Measurements from ENCODE around the gene RNF224.
"Not testable (repeated sequence)": the region's sequence is repeated elsewhere in the genome, so short reads cannot be mapped to it uniquely, and the experiment has no call there.

The RNF224 gene

DNA sequence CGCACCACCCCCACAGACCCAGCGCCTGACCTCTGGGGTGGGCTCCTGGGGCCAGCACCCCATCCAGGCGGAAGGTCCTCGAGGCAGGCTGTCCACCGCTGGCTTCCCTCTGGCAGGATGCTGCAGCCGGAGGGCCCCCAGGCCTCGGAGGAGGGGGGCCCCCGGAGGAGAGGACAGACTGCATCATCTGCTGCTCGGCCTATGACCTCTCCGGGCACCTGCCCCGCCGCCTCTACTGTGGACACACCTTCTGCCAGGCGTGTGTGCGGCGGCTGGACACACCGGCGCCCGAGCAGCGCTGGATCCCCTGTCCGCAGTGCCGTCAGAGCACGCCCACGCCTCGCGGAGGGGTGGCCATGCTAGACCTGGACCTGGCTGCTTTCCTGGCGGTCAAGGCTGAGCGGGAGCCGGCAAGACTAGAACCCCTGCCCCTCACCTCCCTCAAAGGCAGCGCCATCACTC, 1.2 kb downstream of the RNF224 start:
- DNase-seq (ENCODE audit: low read depth) = no peak

DNA sequence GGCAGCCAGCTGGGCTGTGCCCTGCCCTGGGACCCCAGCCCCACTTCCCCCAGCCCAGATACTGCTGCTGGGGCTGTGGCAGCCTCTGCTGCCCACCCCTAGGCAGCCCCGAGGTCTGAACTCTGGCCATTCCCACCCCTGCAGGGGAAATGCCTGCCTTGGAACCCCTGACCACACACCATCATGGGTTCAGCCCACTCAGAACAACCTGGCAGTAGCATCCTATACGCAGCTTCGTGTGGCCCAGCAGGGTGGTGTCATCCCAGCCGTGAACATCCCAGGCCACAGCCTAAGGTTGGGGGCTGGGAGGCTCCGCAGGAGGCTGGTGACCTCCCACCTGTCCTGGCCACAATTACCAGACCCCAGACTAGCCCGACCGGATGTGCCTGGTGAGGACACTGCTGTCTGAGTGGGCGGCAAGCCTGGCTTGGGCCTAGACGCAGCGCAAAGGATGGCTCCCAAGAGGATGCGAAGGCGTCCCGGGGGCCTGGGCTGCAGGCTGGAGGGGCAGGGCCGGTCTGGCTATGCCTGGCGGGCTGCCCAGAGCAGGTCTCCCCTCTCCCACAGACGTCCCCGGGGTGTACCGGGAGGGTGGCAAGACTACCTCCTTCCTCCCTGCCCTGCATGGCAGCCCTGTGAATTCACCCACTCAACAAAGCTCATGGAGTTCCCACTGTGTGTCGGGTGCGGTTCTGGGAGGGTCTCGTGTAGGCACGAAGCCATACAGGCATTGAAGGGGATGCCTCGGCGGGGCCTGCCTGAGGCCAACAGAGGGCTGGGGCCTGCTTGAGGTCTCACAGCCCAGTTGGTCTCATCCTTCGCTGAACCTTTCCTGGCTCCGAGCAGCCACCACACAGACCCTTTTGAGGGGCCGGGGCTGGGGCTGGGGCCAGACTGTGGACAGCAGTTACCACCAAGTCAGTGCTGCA, 1.9 kb downstream of the RNF224 start:
- DNase-seq (ENCODE audit: low read depth) = no peak

DNA sequence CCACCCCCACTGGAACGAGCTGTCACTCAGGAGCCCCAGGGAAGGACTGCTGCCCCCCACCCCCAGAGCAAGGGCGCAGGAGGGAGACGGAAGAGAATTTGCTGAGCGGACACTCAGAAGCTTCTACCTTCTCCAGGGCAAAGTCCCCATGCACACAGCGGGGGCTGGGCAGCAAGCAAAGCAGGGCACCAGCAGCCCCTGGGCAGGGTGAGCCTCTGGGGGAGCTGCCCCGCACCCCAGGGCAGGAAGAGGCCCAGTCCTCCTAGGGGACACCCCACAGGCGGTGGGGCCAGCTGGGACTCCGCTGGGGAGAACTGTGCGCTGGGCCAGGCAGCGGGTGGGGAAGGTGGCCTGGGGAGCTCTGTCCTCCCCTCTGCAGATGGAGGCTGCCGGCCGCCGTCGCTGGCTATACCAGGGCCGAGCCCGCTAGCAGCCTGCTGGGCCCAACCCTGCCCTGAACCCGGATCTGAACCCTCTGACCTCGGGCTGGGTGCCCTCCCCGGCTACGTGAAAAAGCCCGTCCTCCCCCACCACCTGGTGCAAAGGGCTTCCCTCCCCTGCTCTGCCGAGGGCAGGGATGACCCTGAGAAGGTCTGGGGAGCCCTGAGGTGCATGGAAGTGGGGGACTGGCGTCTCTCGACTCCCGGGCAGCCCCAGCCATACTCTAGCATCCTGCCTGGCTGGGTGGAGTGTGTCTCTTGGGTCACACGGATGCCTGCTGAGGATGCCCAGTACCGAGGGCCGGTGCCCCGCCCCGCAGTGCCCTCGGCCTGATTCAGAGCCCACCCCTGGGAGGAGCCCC, 2.8 kb downstream of the RNF224 start:
- DNase-seq (ENCODE audit: low read depth) = no peak

DNA sequence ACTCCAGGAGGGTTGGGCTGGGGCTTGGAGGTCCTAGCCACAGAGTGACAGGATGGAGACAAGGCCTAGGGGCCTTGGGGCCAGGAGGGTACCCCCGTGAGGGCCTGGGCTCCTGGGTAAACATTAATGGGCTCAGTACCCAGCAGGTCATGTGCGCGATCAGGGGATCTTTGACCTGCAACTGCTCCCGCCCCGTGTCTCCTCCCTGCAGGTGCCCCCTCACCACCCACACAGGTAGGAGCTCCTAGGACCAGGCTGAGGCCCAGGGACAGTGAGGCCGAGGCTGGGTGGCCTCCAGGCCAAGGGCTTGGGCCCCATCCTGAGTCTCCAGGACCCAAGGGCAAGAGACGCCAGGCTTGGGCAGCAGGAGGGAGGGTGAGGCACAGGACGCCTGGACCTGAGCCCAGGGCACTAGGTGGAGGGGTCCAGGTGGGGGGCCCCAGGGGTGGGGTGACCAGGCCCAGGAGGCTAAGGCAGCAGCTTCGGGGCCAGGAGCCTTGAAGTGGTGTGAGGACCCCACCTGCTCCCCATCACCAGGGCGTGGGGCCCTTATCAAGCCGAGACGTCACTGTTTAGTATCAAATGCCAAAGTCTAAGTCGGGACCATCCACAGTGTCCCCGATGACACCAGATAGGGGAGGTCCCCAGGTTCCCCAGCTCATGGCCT, 3.5 kb downstream of the RNF224 start, which contains the start of gene SLC34A3:
Gene SLC34A3 (plus strand): TSS at position 197 of the 667 bp plus-strand sequence. CDS start 802 bp downstream, outside the sequence.
- no peak for DNase-seq (ENCODE audit: low read depth)

DNA sequence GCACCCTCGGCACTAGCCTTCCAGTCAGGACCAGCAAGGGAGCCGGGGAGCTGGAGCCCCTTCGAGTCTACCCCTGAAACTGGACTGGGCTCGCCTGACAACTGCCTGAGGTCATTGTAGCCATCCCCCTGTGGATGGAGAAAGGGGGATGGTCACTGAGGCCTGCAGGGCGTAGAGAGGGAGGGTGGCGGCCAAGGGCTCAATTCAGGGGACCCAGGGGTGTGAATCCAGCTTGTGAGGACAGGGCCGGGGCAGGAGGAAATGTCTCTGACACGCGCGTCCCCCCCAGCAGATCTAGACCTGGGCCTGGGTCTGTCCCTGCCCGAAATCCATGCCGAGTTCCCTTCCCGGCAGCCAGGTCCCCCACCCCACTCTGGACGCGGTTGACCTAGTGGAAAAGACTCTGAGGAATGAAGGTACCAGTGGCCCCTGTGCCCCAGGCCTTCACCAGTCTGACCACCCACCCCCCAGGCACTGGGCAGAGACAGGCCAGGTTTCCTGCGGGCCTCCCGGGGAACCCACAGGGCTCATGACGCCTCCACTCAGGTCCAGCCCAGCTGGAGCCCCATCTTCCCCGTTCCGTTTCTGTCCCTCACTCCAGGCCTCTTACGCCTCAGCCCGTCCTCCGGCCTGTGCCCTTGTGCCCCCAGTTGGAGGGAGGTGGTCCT, 4.2 kb downstream of the RNF224 start:
- no peak for DNase-seq (ENCODE audit: low read depth)

DNA sequence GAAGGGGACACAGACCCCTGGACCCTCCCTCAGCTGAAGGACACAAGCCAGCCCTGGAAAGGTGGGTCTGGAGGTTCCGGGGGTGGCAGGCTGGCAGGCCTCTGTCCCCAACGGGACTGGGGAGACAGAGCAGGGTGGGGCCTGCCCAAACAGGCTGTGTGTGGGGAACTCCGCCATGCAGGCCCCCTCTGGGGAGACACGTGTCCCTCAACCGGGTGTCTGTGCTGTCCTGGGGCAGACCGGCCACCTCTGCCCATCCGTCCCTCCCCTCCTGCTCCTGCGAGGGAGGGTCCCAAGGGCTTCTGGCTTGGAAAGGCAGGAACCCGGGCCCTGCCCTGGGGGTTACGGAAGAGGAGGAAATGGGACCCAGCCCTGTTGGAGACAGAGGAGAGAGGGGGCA, 4.8 kb downstream of the RNF224 start:
- no peak for DNase-seq (ENCODE audit: low read depth)

DNA sequence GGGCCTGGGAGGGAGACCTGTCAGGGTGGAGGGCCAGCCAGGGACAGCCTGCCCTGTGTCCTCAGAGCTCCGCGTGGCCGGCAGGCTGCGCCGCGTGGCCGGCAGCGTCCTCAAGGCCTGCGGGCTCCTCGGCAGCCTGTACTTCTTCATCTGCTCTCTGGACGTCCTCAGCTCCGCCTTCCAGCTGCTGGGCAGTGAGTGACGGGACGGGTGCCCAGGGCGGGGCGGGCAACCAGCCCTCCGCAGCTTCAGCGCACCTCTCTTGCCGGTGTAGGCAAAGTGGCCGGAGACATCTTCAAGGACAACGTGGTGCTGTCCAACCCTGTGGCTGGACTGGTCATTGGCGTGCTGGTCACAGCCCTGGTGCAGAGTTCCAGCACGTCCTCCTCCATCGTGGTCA, 5.2 kb downstream of the RNF224 start:
- DNase-seq (ENCODE audit: low read depth) = no peak

DNA sequence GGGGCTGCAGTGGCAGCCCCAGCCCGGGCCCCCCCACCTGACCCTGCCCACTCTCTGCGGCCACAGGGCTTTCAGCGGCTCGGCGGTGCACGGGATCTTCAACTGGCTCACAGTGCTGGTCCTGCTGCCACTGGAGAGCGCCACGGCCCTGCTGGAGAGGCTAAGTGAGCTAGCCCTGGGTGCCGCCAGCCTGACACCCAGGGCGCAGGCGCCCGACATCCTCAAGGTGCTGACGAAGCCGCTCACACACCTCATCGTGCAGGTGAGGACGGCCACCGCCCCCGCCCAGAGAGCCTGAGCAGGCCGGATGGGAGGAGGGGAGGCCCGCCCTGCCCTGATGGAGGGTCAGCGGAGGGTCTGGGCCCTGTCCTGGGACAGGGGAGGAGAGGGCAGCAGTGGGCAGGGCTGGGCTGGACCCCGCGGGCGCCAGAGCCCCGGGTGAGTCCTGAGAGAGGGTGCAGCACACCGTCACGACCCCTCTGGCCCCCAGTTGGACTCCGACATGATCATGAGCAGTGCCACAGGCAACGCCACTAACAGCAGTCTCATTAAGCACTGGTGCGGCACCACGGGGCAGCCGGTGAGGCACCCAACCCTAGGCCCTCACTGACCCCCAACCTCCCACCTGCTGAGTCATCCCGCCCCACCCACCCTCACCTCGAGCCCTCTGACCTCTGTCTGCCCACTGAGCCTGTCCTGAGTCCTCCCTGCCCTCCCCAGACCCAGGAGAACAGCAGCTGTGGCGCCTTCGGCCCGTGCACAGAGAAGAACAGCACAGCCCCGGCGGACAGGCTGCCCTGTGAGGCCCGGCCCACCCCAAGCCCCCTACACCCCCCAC, 6.1 kb downstream of the RNF224 start:
- DNase-seq (ENCODE audit: low read depth) = no peak

DNA sequence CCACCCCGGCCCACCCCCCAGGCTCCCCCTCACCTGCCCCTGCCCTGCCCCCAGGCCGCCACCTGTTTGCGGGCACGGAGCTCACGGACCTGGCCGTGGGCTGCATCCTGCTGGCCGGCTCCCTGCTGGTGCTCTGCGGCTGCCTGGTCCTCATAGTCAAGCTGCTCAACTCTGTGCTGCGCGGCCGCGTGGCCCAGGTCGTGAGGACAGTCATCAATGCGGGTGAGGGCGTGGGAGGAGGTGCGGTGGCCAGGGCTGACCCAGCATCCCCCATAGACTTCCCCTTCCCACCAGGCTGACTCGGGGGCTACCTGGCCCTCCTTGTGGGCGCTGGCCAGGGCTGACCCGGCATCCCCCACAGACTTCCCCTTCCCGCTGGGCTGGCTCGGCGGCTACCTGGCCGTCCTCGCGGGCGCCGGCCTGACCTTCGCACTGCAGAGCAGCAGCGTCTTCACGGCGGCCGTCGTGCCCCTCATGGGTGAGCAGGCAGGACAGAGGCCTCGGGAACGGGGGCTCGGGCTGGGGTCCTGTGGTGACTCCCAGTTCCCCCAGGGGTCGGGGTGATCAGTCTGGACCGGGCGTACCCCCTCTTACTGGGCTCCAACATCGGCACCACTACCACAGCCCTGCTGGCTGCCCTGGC, 6.9 kb downstream of the RNF224 start:
- DNase-seq (ENCODE audit: low read depth) = no peak

DNA sequence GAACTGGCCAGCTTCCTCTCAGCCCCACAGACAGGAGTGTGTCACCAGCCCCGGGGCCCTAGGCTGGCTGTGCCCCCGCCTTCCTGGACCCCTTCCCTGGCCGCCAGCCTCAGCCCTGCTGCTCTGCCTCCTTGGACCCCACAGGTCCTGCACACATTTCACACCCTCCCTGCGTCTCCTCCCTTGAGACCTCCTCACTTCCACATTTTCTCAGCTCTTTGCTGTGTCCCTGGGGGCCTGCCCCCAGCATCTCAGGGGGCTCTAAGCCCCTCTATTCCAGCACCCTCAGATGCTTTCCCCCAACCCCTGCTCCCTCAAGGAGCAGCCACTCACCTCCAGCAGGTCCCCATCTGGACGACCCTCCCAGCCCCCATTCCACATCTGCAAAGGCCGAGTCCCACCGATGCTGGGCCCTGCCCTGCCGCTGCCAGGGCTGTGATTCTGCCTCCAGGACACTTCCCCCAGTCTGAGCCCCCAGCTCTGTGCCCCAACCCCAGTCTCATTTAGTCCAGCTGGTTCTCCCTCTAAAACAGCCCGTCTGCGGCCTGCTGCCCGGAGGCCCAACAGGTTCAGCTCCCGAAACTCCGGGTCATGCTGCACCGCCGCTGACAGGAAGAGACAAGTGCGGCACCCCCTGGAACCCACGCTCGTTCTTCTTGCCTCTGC, 7.6 kb downstream of the RNF224 start:
- no peak for DNase-seq (ENCODE audit: low read depth)

DNA sequence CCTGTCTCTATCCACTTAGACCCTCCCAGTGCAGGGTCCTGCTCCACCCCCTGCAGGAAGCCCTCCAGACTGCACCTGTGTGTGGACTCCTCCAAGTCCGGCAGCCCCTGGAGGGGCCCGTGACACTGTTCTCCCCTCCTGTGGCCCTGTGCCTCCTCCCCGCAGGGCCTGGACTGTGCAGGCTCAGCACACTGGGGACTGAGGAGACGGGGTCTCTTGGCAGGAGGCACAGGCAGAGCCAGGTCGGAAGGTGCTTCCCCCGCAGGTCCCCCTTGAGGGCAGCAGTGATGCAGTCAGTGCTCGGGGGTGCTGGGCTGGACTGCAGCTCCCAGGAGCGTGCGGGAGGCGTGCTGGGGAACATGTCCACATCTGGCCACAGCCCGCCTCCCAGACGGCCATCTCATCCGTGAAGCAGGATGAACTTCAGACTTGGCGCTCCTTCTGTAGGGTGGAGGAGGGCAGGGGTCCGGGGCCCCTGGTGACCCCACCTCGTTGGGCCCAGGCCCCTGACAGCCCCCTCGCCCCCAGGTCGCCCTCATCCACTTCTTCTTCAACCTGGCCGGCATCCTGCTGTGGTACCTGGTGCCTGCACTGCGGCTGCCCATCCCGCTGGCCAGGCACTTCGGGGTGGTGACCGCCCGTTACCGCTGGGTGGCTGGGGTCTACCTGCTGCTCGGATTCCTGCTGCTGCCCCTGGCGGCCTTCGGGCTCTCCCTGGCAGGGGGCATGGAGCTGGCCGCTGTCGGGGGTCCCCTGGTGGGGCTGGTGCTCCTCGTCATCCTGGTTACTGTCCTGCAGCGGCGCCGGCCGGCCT, 8.3 kb downstream of the RNF224 start:
- no peak for DNase-seq (ENCODE audit: low read depth)

DNA sequence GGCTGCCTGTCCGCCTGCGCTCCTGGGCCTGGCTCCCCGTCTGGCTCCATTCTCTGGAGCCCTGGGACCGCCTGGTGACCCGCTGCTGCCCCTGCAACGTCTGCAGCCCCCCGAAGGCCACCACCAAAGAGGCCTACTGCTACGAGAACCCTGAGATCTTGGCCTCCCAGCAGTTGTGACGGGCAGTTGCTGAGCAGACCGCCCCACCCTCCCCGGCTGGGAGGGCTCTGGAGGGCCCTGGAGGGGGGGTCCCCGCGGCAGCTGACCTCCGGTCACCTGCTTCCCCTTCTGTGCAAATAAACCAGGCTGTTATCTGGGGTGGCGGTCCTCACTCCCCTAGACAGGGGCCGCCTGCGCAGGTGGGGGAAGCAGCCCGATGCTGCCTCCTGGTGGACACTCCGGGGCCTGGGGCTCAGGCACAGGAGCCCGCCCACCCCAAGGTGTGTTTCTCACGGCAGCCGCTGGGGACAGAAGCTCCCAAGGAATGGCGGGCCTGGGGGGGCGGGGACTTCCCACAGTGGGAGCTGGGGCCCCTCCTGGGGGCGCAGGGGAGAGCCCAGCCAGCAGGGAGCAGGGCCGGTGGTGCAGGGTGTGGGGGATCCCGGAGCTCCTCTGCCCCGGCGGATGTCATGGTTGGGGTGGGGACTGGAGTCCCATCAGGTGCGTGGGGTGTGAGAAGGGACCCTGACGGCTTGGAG, 9.1 kb downstream of the RNF224 start:
- peak; percentile 39 for DNase-seq (ENCODE audit: low read depth)

DNA sequence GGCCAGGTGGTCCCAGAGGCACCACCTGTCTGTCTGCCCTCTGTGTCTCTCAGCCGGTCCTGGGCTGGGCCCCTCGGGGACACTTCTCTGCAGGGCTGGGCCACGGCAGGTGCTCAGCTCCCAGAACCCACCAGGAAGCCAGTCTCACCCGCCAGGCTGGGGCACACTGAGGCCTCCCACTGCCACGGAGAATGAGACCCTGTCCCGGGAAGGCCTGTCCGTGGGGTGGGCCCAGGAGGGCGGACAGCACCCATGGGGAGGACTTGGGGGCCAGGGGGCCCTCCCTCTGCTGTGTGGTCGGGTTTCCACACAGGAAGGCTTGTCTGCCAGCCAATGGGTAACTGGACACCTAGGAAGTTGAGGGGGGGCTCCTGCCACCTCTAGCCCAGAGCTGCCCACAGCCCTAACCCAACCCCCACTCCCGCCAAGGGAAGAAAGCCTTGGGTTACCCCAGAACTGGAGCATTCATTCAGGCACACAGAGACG, 9.7 kb downstream of the RNF224 start:
- DNase-seq (ENCODE audit: low read depth) = no peak

DNA sequence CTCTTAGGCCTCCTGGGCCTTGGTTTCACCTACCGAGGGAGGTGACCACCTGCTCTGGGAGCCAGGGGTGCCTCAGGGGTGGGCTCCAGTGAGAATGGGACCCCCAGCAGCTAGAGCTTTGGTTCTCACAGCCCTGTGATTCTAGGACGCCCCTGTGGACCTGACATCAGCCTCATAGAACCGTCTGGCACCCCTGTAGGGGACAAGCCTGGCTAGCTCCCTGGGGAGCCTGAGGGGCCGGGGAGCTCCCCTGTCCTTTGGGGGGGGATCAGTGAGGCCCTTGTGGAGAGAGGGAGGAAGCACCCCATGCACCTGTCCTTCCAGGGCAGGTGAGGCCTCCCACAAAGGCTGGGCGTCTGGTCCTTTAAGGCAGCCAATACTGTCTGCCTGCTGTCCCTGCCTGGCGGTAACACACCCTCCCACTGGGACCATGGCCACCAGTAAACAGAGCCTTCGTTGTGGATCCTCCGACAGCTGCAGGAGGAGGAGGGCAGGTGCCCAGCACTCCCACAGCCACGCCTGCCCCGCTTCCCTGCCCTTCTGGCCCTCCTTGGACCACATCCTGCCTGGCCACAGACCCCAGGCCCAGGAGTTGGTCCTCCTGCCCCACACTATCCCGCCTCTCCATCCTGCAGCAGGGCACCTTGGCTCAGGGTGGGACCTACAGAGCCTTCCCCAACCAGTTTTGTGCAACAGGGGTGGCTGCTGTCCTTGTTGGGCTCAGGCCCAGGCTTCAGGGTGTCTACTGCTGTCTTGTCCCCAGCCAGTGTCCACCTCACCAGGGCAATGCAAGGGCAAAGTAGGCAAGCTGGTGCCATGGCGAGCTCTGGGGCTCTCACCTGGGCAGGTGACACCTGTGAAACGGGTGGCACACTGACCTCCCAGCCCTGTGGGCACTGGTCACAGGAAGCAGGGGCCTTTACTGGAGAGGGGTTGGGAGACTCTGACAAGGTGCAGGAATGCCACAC, 10.7 kb downstream of the RNF224 start:
- no peak for DNase-seq (ENCODE audit: low read depth)

DNA sequence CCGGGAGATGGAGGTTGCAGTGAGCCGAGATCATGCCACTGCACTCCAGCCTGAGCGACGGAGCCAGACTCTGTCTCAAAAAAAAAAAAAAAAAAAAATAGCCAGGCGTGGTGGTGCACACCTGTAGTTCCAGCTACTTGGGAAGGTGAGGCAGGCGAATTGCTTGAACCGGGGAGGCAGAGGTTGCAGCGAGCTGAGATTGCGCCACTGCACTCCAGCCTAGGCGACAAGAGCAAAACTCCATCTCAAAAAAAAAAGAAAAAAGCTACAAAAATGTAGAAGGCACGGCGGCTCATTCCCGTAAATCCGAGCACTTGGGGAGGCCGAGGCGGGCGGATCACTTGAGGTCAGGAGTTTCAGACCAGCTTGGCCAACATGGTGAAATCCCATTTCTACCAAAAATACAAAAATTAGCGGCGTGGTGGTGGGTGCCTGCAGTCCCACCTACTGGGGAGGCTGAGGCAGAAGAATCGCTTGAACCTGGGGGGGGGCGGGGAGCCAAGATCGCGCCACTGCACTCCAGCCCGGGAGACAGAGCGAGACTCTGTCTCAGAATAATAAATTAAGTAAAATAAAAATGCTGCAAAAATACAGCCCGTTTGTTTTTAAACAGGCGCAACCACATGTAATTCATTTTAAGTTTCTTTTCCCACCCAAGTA, 12.4 kb downstream of the RNF224 start:
- not testable (repeated sequence) for DNase-seq (ENCODE audit: low read depth)

DNA sequence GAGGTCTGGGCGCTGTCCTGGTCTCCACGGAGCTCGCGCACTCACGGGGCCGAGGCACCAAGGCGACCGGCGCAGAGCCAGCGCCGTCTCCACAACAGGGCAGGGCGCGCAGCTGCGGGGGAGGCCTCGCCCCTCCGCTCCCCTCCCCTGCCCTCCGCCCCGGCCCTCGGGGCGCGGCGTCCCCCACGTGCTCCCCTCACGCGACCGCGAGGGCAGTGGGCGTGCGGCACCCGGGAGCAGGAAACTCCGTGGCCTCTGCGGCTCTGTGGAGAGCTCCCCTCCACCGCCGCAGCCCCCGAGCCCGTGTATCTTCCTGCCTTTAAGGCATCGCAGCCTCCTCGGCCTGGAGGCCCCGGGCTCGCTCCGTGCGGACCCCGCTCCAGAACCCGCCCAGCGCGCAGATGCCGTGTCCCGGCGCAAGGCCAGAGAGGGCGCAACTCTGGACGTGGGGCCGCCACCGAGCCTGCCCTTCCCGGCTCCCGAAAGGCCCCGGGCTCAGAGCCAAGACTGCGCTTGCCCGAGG, 13.1 kb downstream of the RNF224 start:
- DNase-seq (ENCODE audit: low read depth) = peak; percentile 88
